ENCODE results near the gene YOD1.

YOD1 gene

GRCh38 chr1:207009945-207010344, 41.1 kb downstream of the YOD1 start:
- no peak overlapping the region for H3K9ac ChIP-seq (ENCODE audit: low read length)

GRCh38 chr1:207009182-207009850, 41.7 kb downstream of the YOD1 start:
- H3K79me2 ChIP-seq (ENCODE audit: insufficient read depth, low read length) = no peaks in the 10 kb centered on the region
- H3K36me3 ChIP-seq (ENCODE audit: low read length) = no peaks in the 10 kb centered on the region
- H2AFZ ChIP-seq (ENCODE audit: low read depth, low read length, severe bottlenecking) = no peak overlapping the region
- H3K9ac ChIP-seq (ENCODE audit: low read length) = no peak overlapping the region
- H4K20me1 ChIP-seq (ENCODE audit: low read depth, low read length) = no peaks in the 10 kb centered on the region
- H3K9me2 ChIP-seq (replicated peaks; ENCODE audit: insufficient read depth, low read length) = no peaks in the 10 kb centered on the region
- no peak overlapping the region for H3K27ac ChIP-seq (ENCODE audit: low read depth, low read length)
- no peaks in the 10 kb centered on the region for H3K9me3 ChIP-seq (ENCODE audit: insufficient read depth, low read length)
- H3K4me3 ChIP-seq (ENCODE audit: insufficient read depth, low read length, poor library complexity, severe bottlenecking) = no peak overlapping the region
- no peaks in the 10 kb centered on the region for H3K27me3 ChIP-seq (ENCODE audit: low read length)
- H3K4me2 ChIP-seq (ENCODE audit: low read depth, low read length, poor library complexity, severe bottlenecking) = no peak overlapping the region
- TF ChIP-seq EZH2phosphoT487 (conservative IDR thresholded peaks at IDR 0.05; ENCODE audit: low read length) = no peak
- H3F3A ChIP-seq (ENCODE audit: insufficient read depth) = no peaks in the 10 kb centered on the region

More at GRCh38 chr1:207009945-207010344, 41.1 kb downstream of the YOD1 start:
- Histone ChIP-seq H3F3A (ENCODE audit: insufficient read depth) (no peaks in the 10 kb centered on the region), H3K9me2 (replicated peaks; ENCODE audit: insufficient read depth, low read length) (no peaks in the 10 kb centered on the region), H3K9me3 (ENCODE audit: insufficient read depth, low read length) (no peaks in the 10 kb centered on the region), H3K36me3 (ENCODE audit: low read length) (no peaks in the 10 kb centered on the region), H2AFZ (ENCODE audit: low read depth, low read length, severe bottlenecking) (no peak overlapping the region), H4K20me1 (ENCODE audit: low read depth, low read length) (no peaks in the 10 kb centered on the region), H3K4me3 (ENCODE audit: insufficient read depth, low read length, poor library complexity, severe bottlenecking) (no peak overlapping the region), H3K4me2 (ENCODE audit: low read depth, low read length, poor library complexity, severe bottlenecking) (no peak overlapping the region), H3K27me3 (ENCODE audit: low read length) (no peaks in the 10 kb centered on the region), H3K79me2 (ENCODE audit: insufficient read depth, low read length) (no peaks in the 10 kb centered on the region), H3K27ac (ENCODE audit: low read depth, low read length) (no peak overlapping the region)
- TF ChIP-seq EZH2phosphoT487 (conservative IDR thresholded peaks at IDR 0.05; ENCODE audit: low read length) (no peak), CTCF (IDR thresholded peaks at IDR 0.05; ENCODE audit: insufficient read depth, low read length, poor library complexity, severe bottlenecking) (no peak)

- no peak for TF ChIP-seq CTCF (IDR thresholded peaks at IDR 0.05; ENCODE audit: insufficient read depth, low read length, poor library complexity, severe bottlenecking)
- no peaks in the 10 kb centered on the region for H4K20me1 ChIP-seq (ENCODE audit: low read depth, low read length)
- H3K9me2 ChIP-seq (replicated peaks; ENCODE audit: insufficient read depth, low read length) = no peaks in the 10 kb centered on the region
- no peaks in the 10 kb centered on the region for H3K9me3 ChIP-seq (ENCODE audit: insufficient read depth, low read length)
- no peak overlapping the region for H3K4me2 ChIP-seq (ENCODE audit: low read depth, low read length, poor library complexity, severe bottlenecking)
- no peak overlapping the region for H3K9ac ChIP-seq (ENCODE audit: low read length)
- no peak overlapping the region for H3K27ac ChIP-seq (ENCODE audit: low read depth, low read length)
- no peak overlapping the region for H3K4me3 ChIP-seq (ENCODE audit: insufficient read depth, low read length, poor library complexity, severe bottlenecking)
- no peaks in the 10 kb centered on the region for H3K27me3 ChIP-seq (ENCODE audit: low read length)
- no peaks in the 10 kb centered on the region for H3F3A ChIP-seq (ENCODE audit: insufficient read depth)
- no peaks in the 10 kb centered on the region for H3K79me2 ChIP-seq (ENCODE audit: insufficient read depth, low read length)
- H2AFZ ChIP-seq (ENCODE audit: low read depth, low read length, severe bottlenecking) = no peak overlapping the region
- H3K36me3 ChIP-seq (ENCODE audit: low read length) = no peaks in the 10 kb centered on the region
These were observed 43.5 kb downstream of the YOD1 start for GRCh38 chr1:207007352-207008033.

GRCh38 chr1:207006914-207007313, 44.1 kb downstream of the YOD1 start:
- Histone ChIP-seq H3K9me2 (replicated peaks; ENCODE audit: insufficient read depth, low read length) (no peaks in the 10 kb centered on the region), H3K79me2 (ENCODE audit: insufficient read depth, low read length) (no peaks in the 10 kb centered on the region), H3F3A (ENCODE audit: insufficient read depth) (no peaks in the 10 kb centered on the region), H4K20me1 (ENCODE audit: low read depth, low read length) (no peaks in the 10 kb centered on the region), H3K9ac (ENCODE audit: low read length) (no peak overlapping the region), H3K4me2 (ENCODE audit: low read depth, low read length, poor library complexity, severe bottlenecking) (no peak overlapping the region), H2AFZ (ENCODE audit: low read depth, low read length, severe bottlenecking) (no peak overlapping the region), H3K4me3 (ENCODE audit: insufficient read depth, low read length, poor library complexity, severe bottlenecking) (no peak overlapping the region), H3K36me3 (ENCODE audit: low read length) (no peaks in the 10 kb centered on the region), H3K9me3 (ENCODE audit: insufficient read depth, low read length) (no peaks in the 10 kb centered on the region), H3K27ac (ENCODE audit: low read depth, low read length) (no peak overlapping the region), H3K27me3 (ENCODE audit: low read length) (no peaks in the 10 kb centered on the region)
- TF ChIP-seq EZH2phosphoT487 (conservative IDR thresholded peaks at IDR 0.05; ENCODE audit: low read length) (no peak), CTCF (IDR thresholded peaks at IDR 0.05; ENCODE audit: insufficient read depth, low read length, poor library complexity, severe bottlenecking) (no peak)

All from SU-DHL-6 (cell line).